CD14-positive monocyte (primary cell): ENCODE results near the gene MOAP1. TPM values are rescaled to one million over a fixed set of nuclear protein-coding genes. Genes with fewer than 3 reads are reported as not detected.

Source experiments
- DNase-seq, 3 donors: peaks; one replicate each; pipeline ENCODE4 v3.0.0-alpha.2; 2011 to 2022
- H2AFZ ChIP-seq: 2 replicates; pipeline ENCODE4 v1.6.0; 2012; ENCODE audit warnings: mild to moderate bottlenecking, low read depth, low read length, inconsistent platforms; ENCODE audit not compliant: insufficient read depth, poor library complexity, severe bottlenecking
- H3K27ac ChIP-seq, 2 donors: 1 replicate in 1 of 2; 2 replicates in 1 of 2; pipeline ENCODE4 v1.5.1; 2012 to 2013; ENCODE audit warnings: low read length in 2 of 2, control low read depth in 1 of 2, inconsistent platforms in 1 of 2, low read depth in 1 of 2, mild to moderate bottlenecking in 1 of 2
- H3K27me3 ChIP-seq, 2 donors: one replicate each; pipeline versions ENCODE4 v1.6.0 to v1.6.1; 2011 to 2013; ENCODE audit warnings: low read length in 2 of 2; ENCODE audit not compliant: control insufficient read depth in 2 of 2, insufficient read depth in 2 of 2
- H3K36me3 ChIP-seq, 2 donors: replicated peaks in 1 of 2; 1 replicate in 1 of 2; 2 replicates in 1 of 2; pipeline versions ENCODE4 v1.5.1 to v1.6.1; 2012 to 2013; ENCODE audit warnings: low read length in 2 of 2, control low read depth in 1 of 2, inconsistent platforms in 1 of 2, mild to moderate bottlenecking in 1 of 2; ENCODE audit not compliant: insufficient read depth in 2 of 2, control insufficient read depth in 1 of 2
- H3K4me1 ChIP-seq, 2 donors: 1 replicate in 1 of 2; 2 replicates in 1 of 2; pipeline versions ENCODE4 v1.5.1 to v1.6.1; 2012 to 2013; ENCODE audit warnings: low read length in 2 of 2, control low read depth in 1 of 2, inconsistent platforms in 1 of 2, mild to moderate bottlenecking in 1 of 2, moderate library complexity in 1 of 2; ENCODE audit not compliant: insufficient read depth in 2 of 2, control insufficient read depth in 1 of 2
- H3K4me2 ChIP-seq: replicated peaks from 2 replicates; pipeline ENCODE3; 2012; ENCODE audit warnings: low read length, moderate library complexity, mild to moderate bottlenecking; ENCODE audit not compliant: poor library complexity, severe bottlenecking; ENCODE audit errors: extremely low read depth
- H3K4me3 ChIP-seq, 3 experiments: fragments of 200-600 bp in 1 of 3; sonication (generic) in 1 of 3; replicated peaks in 1 of 3; 1 replicate in 2 of 3; 2 replicates in 1 of 3; pipeline ENCODE4 v1.5.1; 2011 to 2013; ENCODE audit warnings: low read length in 3 of 3, mild to moderate bottlenecking in 3 of 3, control low read depth in 2 of 3, low read depth in 2 of 3, inconsistent platforms in 1 of 3, moderate library complexity in 1 of 3
- H3K79me2 ChIP-seq: 2 replicates; pipeline ENCODE4 v1.6.0; 2012; ENCODE audit warnings: mild to moderate bottlenecking, control low read depth, inconsistent platforms, low read length, moderate library complexity; ENCODE audit not compliant: insufficient read depth
- H3K9ac ChIP-seq: 2 replicates; pipeline ENCODE4 v1.6.0; 2017; ENCODE audit warnings: low read length, mild to moderate bottlenecking; ENCODE audit not compliant: insufficient read depth, poor library complexity, severe bottlenecking
- H3K9me3 ChIP-seq, 2 donors: replicated peaks in 1 of 2; 1 replicate in 1 of 2; 2 replicates in 1 of 2; pipeline versions ENCODE4 v1.5.1 to v1.6.1; 2012 to 2013; ENCODE audit warnings: low read length in 2 of 2, control low read depth in 1 of 2; ENCODE audit not compliant: control insufficient read depth in 1 of 2, insufficient read depth in 1 of 2
- H4K20me1 ChIP-seq: 2 replicates; pipeline ENCODE4 v1.6.0; 2012; ENCODE audit warnings: mild to moderate bottlenecking, low read length, control low read depth, moderate library complexity; ENCODE audit not compliant: insufficient read depth
- H3K27ac Mint-ChIP-seq, 7 donors: one replicate each; pipeline ENCODE4 v1.8.0; 2020; ENCODE audit warnings: mild to moderate bottlenecking in 7 of 7, mixed read lengths in 7 of 7, moderate library complexity in 6 of 7, inconsistent platforms in 2 of 7
- H3K27me3 Mint-ChIP-seq, 3 donors: one replicate each; pipeline ENCODE4 v1.8.0; 2021 to 2022; ENCODE audit warnings: low read depth in 3 of 3, mild to moderate bottlenecking in 3 of 3, mixed read lengths in 3 of 3, moderate library complexity in 3 of 3, inconsistent platforms in 1 of 3
- H3K36me3 Mint-ChIP-seq, 2 donors: one replicate each; pipeline ENCODE4 v1.8.0; 2020; ENCODE audit warnings: mixed read lengths in 2 of 2, inconsistent platforms in 1 of 2, mild to moderate bottlenecking in 1 of 2
- H3K4me1 Mint-ChIP-seq: one replicate; pipeline ENCODE4 v1.8.0; 2020; ENCODE audit warnings: mild to moderate bottlenecking, mixed read lengths
- H3K4me3 Mint-ChIP-seq, 2 donors: one replicate each; pipeline ENCODE4 v1.8.0; 2020; ENCODE audit warnings: mild to moderate bottlenecking in 2 of 2, mixed read lengths in 2 of 2, moderate library complexity in 1 of 2
- H3K9me3 Mint-ChIP-seq, 7 donors: one replicate each; pipeline ENCODE4 v1.8.0; 2020 to 2022; ENCODE audit warnings: mixed read lengths in 7 of 7, mild to moderate bottlenecking in 6 of 7, moderate library complexity in 6 of 7, inconsistent platforms in 2 of 7
- WGBS: methylation state at CpG from one replicate; pipeline ENCODE4 v1.1.5; 2013; ENCODE audit warnings: missing lambda C conversion rate; ENCODE audit not compliant: insufficient coverage; 5-methylcytosine and 5-hydroxymethylcytosine counted together
- intact Hi-C, 2 donors: fragments of 100-400 bp; cut with micrococcal nuclease; formaldehyde crosslinking; loops; one replicate each; pipeline versions ENCODE4 v1.15.0 to v1.15.1; 2023
- polyA plus RNA-seq, 3 donors: library from polyadenylated mRNA; depleted of rRNA in 1 of 3; unstranded in 2 of 3; stranded (reverse) in 1 of 3; fragments of 300-500 nt in 2 of 3; fragments of >200 nt in 1 of 3; fragmentation: Illumina TruSeq in 2 of 3; gene quantifications; 1 replicate in 2 of 3; 2 replicates in 1 of 3; pipeline ENCODE4 v1.2.3, GENCODE V29; 2012 to 2021
- TF ChIP-seq, protein P1 (sequence below): fragments of 200-600 bp; IDR thresholded peaks from one replicate; pipeline ENCODE4 v1.8.0; 2022; ENCODE audit warnings: antibody characterized with exemption, mild to moderate bottlenecking

MOAP1 gene
- polyA plus RNA-seq, 3 donors, result 22.5 to 53.9 (median 22.6) TPM

DNA sequence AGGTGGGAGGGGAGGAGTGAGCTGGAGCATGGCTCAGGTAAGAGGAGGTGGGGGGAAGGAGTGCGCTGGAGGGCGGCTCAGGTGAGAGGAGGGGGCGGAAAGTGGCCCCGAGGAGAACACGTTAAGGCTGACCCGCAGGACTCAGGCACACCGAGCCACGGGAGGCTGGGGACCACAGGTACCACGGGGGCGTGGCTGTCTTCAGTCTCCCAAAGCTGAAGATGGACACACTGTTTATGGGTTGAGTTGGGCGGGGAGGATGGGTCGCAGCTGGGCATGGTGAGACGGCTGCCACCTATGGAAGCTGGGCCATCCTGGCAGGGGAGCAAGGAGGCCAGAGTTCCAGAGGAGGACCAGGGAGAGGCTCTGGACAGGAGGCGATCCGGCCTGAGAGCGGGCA, 45.8 kb upstream of the MOAP1 start:
- H3K36me3 ChIP-seq, result peaks cover 28 to 34% of the 10 kb centered on the region in 2 donors

DNA sequence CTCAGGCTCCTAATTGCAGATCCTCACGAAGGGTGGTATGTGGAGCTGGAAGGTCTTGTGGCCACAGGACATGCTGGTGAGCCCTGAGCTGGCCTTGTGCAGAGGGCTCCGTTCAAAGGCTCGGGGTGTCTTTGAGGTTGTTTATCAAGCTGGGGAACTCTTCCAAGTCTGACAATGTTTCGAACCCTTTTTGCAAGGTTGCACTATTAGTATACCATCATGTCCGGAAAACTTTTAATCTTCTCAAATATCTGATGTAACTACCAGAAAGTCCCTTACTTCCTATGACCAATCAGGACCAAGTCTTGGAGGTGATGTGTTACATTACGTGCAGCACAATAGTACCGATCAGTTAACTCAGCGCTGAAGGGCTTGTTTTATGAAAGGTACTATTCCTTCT, 43.9 kb upstream of the MOAP1 start:
- H3K4me1 Mint-ChIP-seq, result peaks cover 15% of the 10 kb centered on the region
- intact Hi-C loops, result no loop called here
- H3K4me3 ChIP-seq, result no peak overlapping the region
- no peaks in the 10 kb centered on the region for H3K79me2 ChIP-seq
- DNase-seq, result no peak
- no peak overlapping the region for H3K4me3 Mint-ChIP-seq
- TF ChIP-seq, protein P1, sequence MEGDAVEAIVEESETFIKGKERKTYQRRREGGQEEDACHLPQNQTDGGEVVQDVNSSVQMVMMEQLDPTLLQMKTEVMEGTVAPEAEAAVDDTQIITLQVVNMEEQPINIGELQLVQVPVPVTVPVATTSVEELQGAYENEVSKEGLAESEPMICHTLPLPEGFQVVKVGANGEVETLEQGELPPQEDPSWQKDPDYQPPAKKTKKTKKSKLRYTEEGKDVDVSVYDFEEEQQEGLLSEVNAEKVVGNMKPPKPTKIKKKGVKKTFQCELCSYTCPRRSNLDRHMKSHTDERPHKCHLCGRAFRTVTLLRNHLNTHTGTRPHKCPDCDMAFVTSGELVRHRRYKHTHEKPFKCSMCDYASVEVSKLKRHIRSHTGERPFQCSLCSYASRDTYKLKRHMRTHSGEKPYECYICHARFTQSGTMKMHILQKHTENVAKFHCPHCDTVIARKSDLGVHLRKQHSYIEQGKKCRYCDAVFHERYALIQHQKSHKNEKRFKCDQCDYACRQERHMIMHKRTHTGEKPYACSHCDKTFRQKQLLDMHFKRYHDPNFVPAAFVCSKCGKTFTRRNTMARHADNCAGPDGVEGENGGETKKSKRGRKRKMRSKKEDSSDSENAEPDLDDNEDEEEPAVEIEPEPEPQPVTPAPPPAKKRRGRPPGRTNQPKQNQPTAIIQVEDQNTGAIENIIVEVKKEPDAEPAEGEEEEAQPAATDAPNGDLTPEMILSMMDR, result no peak
- H3K27ac ChIP-seq, result no peak overlapping the region
- peaks cover 39 to 54% of the 10 kb centered on the region in 2 donors for H3K36me3 ChIP-seq
- 94% methylated on average over 3 of the region's 8 CpGs for WGBS
- no peak overlapping the region for H3K27ac Mint-ChIP-seq
- H4K20me1 ChIP-seq, result no peaks in the 10 kb centered on the region
- peaks cover 22 to 31% (median 30%) of the 10 kb centered on the region in 3 donors for H3K27me3 Mint-ChIP-seq
- no peak overlapping the region for H3K9ac ChIP-seq
- peaks cover 0 to 10% of the 10 kb centered on the region in 2 donors for H3K4me1 ChIP-seq
- peaks cover 0 to 18% of the 10 kb centered on the region in 2 donors for H3K27me3 ChIP-seq
- peaks cover 0 to 10% (median 0%) of the 10 kb centered on the region in 7 donors for H3K9me3 Mint-ChIP-seq
- no peak overlapping the region for H2AFZ ChIP-seq
- H3K9me3 ChIP-seq, result no peaks in the 10 kb centered on the region
- H3K36me3 Mint-ChIP-seq, result peaks cover 46 to 65% of the 10 kb centered on the region in 2 donors
- H3K4me2 ChIP-seq, result no peak overlapping the region

More for the DNA sequence above, 45.8 kb upstream of the MOAP1 start:
- H3K27ac Mint-ChIP-seq, result peak overlapping the region in 1 of 7 donors; percentile 21
- H3K4me3 Mint-ChIP-seq, result peak overlapping the region in 1 of 2 donors; percentile 78
- Histone ChIP-seq H3K9me3 (no peaks in the 10 kb centered on the region), H3K27me3 (peaks cover 0 to 18% of the 10 kb centered on the region in 2 donors), H3K4me3 (no peak overlapping the region), H3K27ac (no peak overlapping the region), H3K79me2 (no peaks in the 10 kb centered on the region), H3K4me1 (peaks cover 0 to 10% of the 10 kb centered on the region in 2 donors), H4K20me1 (no peaks in the 10 kb centered on the region), H2AFZ (no peak overlapping the region), H3K9ac (no peak overlapping the region), H3K4me2 (no peak overlapping the region)
- H3K36me3 Mint-ChIP-seq, result peaks cover 33 to 45% of the 10 kb centered on the region in 2 donors
- peaks cover 26 to 39% (median 31%) of the 10 kb centered on the region in 3 donors for H3K27me3 Mint-ChIP-seq
- TF ChIP-seq, protein P1, result no peak
- intact Hi-C loops, result no loop called here
- peaks cover 15% of the 10 kb centered on the region for H3K4me1 Mint-ChIP-seq
- WGBS, result 96% methylated on average over 16 of the region's 16 CpGs
- peaks cover 0 to 10% (median 0%) of the 10 kb centered on the region in 7 donors for H3K9me3 Mint-ChIP-seq
- DNase-seq, result no peak
